Heart left ventricle (tissue), 16 donors: ENCODE data around the gene DENND4C. TPM values are rescaled to one million over a fixed set of nuclear protein-coding genes. Genes with fewer than 3 reads are reported as not detected.

Source experiments
- ATAC-seq, 4 donors: fragments of 200-7000 bp; cut with Tn5 transposase; one replicate each; pipeline ENCODE4 v1.9.1; 2020 to 2022; ENCODE audit warnings: moderate library complexity in 4 of 4, mild to moderate bottlenecking in 3 of 4, moderate number of reproducible peaks in 1 of 4
- DNase-seq, 5 donors: peaks; one replicate each; pipeline ENCODE4 v3.0.0-alpha.2; 2020
- H3K27ac ChIP-seq, 12 donors: fragments of 200-600 bp; sonication (generic) in 4 of 12; one replicate each; pipeline versions ENCODE4 v1.5.0 to v1.8.0; 2016 to 2022; ENCODE audit warnings: mild to moderate bottlenecking in 2 of 12
- H3K27me3 ChIP-seq, 9 donors: fragments of 200-600 bp; sonication (generic) in 2 of 9; one replicate each; pipeline versions ENCODE4 v1.5.1 to v1.8.0; 2016 to 2022; ENCODE audit warnings: mild to moderate bottlenecking in 3 of 9
- H3K36me3 ChIP-seq, 9 donors: fragments of 200-600 bp; sonication (generic) in 2 of 9; one replicate each; pipeline versions ENCODE4 v1.5.0 to v1.8.0; 2018 to 2022; ENCODE audit warnings: mild to moderate bottlenecking in 2 of 9
- H3K4me1 ChIP-seq, 12 donors: fragments of 200-600 bp; sonication (generic) in 4 of 12; one replicate each; pipeline versions ENCODE4 v1.5.0 to v1.8.0; 2016 to 2022; ENCODE audit warnings: mild to moderate bottlenecking in 3 of 12
- H3K4me3 ChIP-seq, 12 donors: fragments of 200-600 bp; sonication (generic) in 4 of 12; one replicate each; pipeline versions ENCODE4 v1.5.0 to v1.8.0; 2017 to 2022; ENCODE audit warnings: mild to moderate bottlenecking in 9 of 12, moderate library complexity in 4 of 12
- H3K9me3 ChIP-seq, 12 donors: fragments of 200-600 bp; sonication (generic) in 4 of 12; one replicate each; pipeline versions ENCODE4 v1.5.0 to v1.8.0; 2016 to 2022; ENCODE audit warnings: mild to moderate bottlenecking in 1 of 12
- CTCF ChIP-seq, 12 donors: fragments of 200-600 bp; sonication (generic) in 4 of 12; IDR thresholded peaks; one replicate each; pipeline versions ENCODE4 v1.5.0 to v1.8.0; 2018 to 2022; ENCODE audit warnings: antibody characterized with exemption in 12 of 12, mild to moderate bottlenecking in 5 of 12
- POLR2A ChIP-seq, 2 donors: fragments of 450-650 bp; IDR thresholded peaks; one replicate each; pipeline ENCODE4 v1.6.1; 2017; ENCODE audit warnings: antibody characterized with exemption in 2 of 2, mild to moderate bottlenecking in 2 of 2, moderate library complexity in 2 of 2
- WGBS, 4 donors: extraction: QIAGEN DNeasy Blood & Tissue Kit in 2 of 4; methylation state at CpG; one replicate each; pipeline versions ENCODE4 v1.1.5 to v1.1.7; 2013 to 2018; 5-methylcytosine and 5-hydroxymethylcytosine counted together
- intact Hi-C, 10 donors: fragments of 100-400 bp; cut with DNase I; formaldehyde crosslinking; loops; one replicate each; pipeline versions ENCODE4 v1.11.1 to v1.14.2; 2022
- polyA plus RNA-seq, 2 donors: library from polyadenylated mRNA; stranded (reverse); fragments of 200-250 nt; gene quantifications; one replicate each; pipeline ENCODE4 v1.2.3, GENCODE V29; 2013
- total RNA-seq, 9 donors: library from RNA; depleted of rRNA in 2 of 9; stranded (reverse); fragments of >200 nt in 2 of 9; fragmentation: NEBNext Ultra II Directional in 3 of 9; extraction: Animal tissue kit (Norgen Biotek cat#: 25700) in 3 of 9; gene quantifications; one replicate each; pipeline versions ENCODE4 v1.1.0 to v1.2.4, GENCODE V29; 2016 to 2023
- donor health status: ischemic (EF 13 %, LVEDD 7.1; RV severe dilation, severe dysfunction).
- donor health status: healthy with polysubstance abuse.
- donor health status: DM: no; HTN: yes; CAD: no.
- donor health status: DM: no; HTN: no; CAD: no.
- donor health status: ischemic (EF 25% LVEDD 6.9; RV normal size, moderate dysfunction).
- donor health status: ischemic (EF 25% LVEDD 5.7; RV mildly dilated, moderate dysfunction).
- donor health status: healthy.
- donor health status: DM: yes; HTN: yes; CAD: no.
- donor health status: ischemic (EF 35%, LVEDD 5.7; RV mildly dilated, moderate dysfunction).
- donor health status: nonischemic (EF 11% LVEDD 7.7; RV severe dilation, severe dysfunction).
- donor health status: DM: yes; HTN: yes; CAD: no.
- donor health status: PGD.
- donor health status: ischemic (EF 29% LVEDD 5.4; RV normal size, mild dysfunction).
- donor health status: nonischemic (EF 23%, LVEDD 6.1; RV moderate dilation, normal function).

DENND4C gene
- total and polyA plus RNA-seq, 11 donors, result 5.4 to 36.9 (median 22.8) TPM

- Histone ChIP-seq H3K36me3 (no peaks in the 10 kb centered on the region), H3K27me3 (no peaks in the 10 kb centered on the region), H3K27ac (peak overlapping the region; percentile 95 to 100 (median 99)), H3K9me3 (no peaks in the 10 kb centered on the region), H3K4me1 (peaks cover 0 to 36% (median 22%) of the 10 kb centered on the region in 12 donors), H3K4me3 (peak overlapping the region; percentile 84 to 100 (median 97))
- WGBS, 4 donors, result 1% methylated on average over 22 to 35 of the region's 35 CpGs
- TF ChIP-seq CTCF (IDR thresholded peaks at IDR 0.05) (no peak), POLR2A (IDR thresholded peaks at IDR 0.05) (no peak)
- ATAC-seq, result peak in 2 of 4 donors; percentile 10 to 12
- intact Hi-C loops, result loop anchor here in 6 of 10 donors (2.0 to 10.0 kb wide), 8 partner anchors 46 to 226 kb away; no protein-coding TSS in a partner anchor
- DNase-seq, result no peak
Measured at GRCh38 chr9:19231126-19231903, 822 bp downstream of the DENND4C start.

- WGBS, 4 donors, result 6 to 8% (median 7%) methylated on average over 14 of the region's 14 CpGs
- no peak for ATAC-seq
- DNase-seq, result no peak
- TF ChIP-seq CTCF (IDR thresholded peaks at IDR 0.05) (no peak), POLR2A (IDR thresholded peaks at IDR 0.05) (no peak)
- Histone ChIP-seq H3K4me3 (peak overlapping the region; percentile 84 to 100 (median 97)), H3K27me3 (no peaks in the 10 kb centered on the region), H3K9me3 (no peaks in the 10 kb centered on the region), H3K36me3 (no peaks in the 10 kb centered on the region), H3K27ac (peak overlapping the region in 11 of 12 donors; percentile 96 to 100 (median 99)), H3K4me1 (peaks cover 0 to 44% (median 23%) of the 10 kb centered on the region in 12 donors)
- intact Hi-C loops, result loop anchor here in 6 of 10 donors (2.0 to 10.0 kb wide), 8 partner anchors 45 to 225 kb away; no protein-coding TSS in a partner anchor
Measured at GRCh38 chr9:19231904-19232822, 1.7 kb downstream of the DENND4C start.

- intact Hi-C loops, result loop anchor here in 6 of 10 donors (5.0 to 10.0 kb wide), 6 partner anchors 44 to 224 kb away; no protein-coding TSS in a partner anchor
Measured at GRCh38 chr9:19232823-19233194, 2.3 kb downstream of the DENND4C start.

More at GRCh38 chr9:19232823-19233194, 2.3 kb downstream of the DENND4C start:
- Histone ChIP-seq H3K27ac (peak overlapping the region in 6 of 12 donors; percentile 97 to 99 (median 99)), H3K27me3 (no peaks in the 10 kb centered on the region), H3K9me3 (no peaks in the 10 kb centered on the region), H3K4me1 (peaks cover 0 to 46% (median 25%) of the 10 kb centered on the region in 12 donors), H3K36me3 (no peaks in the 10 kb centered on the region), H3K4me3 (peak overlapping the region in 9 of 12 donors; percentile 84 to 100 (median 98))
- DNase-seq, result no peak
- no peak for TF ChIP-seq POLR2A (IDR thresholded peaks at IDR 0.05)
- peak in 3 of 12 donors; percentile 4 to 14 (median 9) for TF ChIP-seq CTCF (IDR thresholded peaks at IDR 0.05)
- 25 to 48% (median 35%) methylated on average over 1 of the region's 1 CpG for WGBS, 4 donors
- no peak for ATAC-seq
